IPS DF 6.9 (cell line): ENCODE results near the gene PLCD1.

Experiments used
- DNase-seq: peaks from one replicate; pipeline ENCODE4 v3.0.0-alpha.2; 2013; ENCODE audit warnings: low read depth, low spot score
- H3K27ac ChIP-seq: one replicate; pipeline ENCODE4 v1.5.1; 2013; ENCODE audit warnings: low read length, control low read depth
- H3K27me3 ChIP-seq: 2 replicates; pipeline ENCODE4 v1.6.1; 2013; ENCODE audit warnings: mild to moderate bottlenecking, low read length; ENCODE audit not compliant: control insufficient read depth, insufficient read depth
- H3K36me3 ChIP-seq: 2 replicates; pipeline ENCODE4 v1.6.1; 2013; ENCODE audit warnings: low read length; ENCODE audit not compliant: control insufficient read depth, insufficient read depth
- H3K4me1 ChIP-seq: 2 replicates; pipeline ENCODE4 v1.6.1; 2013; ENCODE audit warnings: low read length; ENCODE audit not compliant: control insufficient read depth, insufficient read depth
- H3K4me3 ChIP-seq: 2 replicates; pipeline ENCODE4 v1.5.1; 2013; ENCODE audit warnings: mild to moderate bottlenecking, low read length
- H3K9me3 ChIP-seq: 2 replicates; pipeline ENCODE4 v1.6.1; 2013; ENCODE audit warnings: low read length, inconsistent platforms; ENCODE audit not compliant: control insufficient read depth, insufficient read depth
- WGBS: extraction: QIAGEN DNeasy Blood & Tissue Kit; methylation state at CpG from one replicate; pipeline ENCODE4 v1.1.7; 2013; ENCODE audit warnings: mixed read lengths, missing lambda C conversion rate; ENCODE audit not compliant: insufficient read length, insufficient coverage; 5-methylcytosine and 5-hydroxymethylcytosine counted together

The PLCD1 gene

DNA sequence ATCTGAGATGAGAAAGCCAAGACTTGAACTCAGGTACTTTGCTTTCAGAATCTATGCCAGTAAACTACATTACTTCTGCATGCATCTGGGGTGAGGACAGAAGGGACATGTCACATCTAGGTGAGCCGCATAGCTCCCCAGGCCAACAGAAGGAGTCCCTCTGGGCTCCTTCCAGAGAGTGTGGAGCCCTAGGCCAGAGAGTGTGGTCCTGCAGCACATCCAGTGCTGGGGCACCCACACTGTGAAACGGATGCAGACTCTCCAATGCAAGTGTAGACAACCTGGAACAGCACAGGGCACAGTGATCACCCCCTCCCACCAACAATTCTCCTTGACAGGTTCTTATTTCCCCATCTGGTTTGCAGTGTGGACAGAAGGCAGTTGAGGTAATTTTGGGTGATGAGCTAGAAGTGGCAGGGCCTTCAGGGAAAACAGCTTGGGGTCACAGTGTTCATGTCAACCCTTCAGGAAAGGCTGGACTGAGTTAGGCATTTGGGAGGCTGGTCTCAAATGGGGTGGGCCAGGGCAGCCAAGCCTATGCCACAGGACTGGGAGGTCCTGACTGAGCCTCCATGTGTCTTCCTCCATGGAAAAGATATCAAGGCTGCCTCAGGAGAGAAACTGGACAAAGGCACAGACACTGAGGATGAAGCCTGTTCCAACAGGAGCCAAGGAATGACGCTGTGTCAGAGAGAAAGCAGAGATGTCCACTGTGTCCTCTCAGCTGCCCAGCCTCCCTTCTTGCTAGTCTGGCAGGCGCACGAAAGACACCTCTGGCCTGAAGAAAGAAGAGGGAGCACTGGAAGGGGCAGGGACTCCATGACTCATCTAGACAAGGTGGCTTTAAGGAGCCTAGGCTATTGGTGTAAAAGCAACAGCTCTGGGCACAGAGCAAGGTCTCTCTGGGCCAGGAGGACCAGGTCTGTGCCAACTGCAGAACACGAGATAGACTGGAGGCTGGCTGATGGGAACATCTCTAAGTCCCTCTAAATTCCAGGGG is 1.7 kb downstream of the PLCD1 start:
- no CpG with 5 or more reads among the region's 6 CpGs for WGBS
- Histone ChIP-seq H3K4me1 (peaks cover 7% of the 10 kb centered on the region; the same call in 1 of the 2 replicates), H3K27ac (no peak overlapping the region), H3K36me3 (no peaks in the 10 kb centered on the region), H3K27me3 (peaks cover 20% of the 10 kb centered on the region; the same call in 1 of the 2 replicates), H3K9me3 (no peaks in the 10 kb centered on the region), H3K4me3 (no peak overlapping the region)
- DNase-seq, result no peak

DNA sequence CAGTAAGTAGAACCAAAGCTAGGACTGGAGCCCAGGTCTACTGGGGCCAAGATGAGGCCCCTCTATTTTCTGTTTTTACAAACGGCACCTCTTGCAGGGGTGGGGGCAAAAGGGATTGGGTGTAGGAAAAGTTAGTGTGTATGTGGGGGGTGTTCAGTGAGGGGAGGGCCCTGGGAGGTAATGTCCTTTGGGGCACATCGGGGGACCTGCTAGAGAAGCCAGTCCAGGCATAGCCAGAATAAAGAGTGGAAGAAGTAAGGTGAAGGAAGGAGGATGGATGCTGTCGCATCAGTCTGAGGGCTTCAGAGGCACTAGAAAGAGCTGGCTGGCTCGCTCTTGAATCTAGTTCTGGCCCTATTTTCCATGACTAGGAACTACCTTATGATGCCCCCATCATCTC is 2.6 kb downstream of the PLCD1 start:
- no CpG with 5 or more reads among the region's 4 CpGs for WGBS
- Histone ChIP-seq H3K27me3 (peaks cover 20% of the 10 kb centered on the region; the same call in 1 of the 2 replicates), H3K9me3 (no peaks in the 10 kb centered on the region), H3K36me3 (no peaks in the 10 kb centered on the region), H3K27ac (no peak overlapping the region), H3K4me1 (peaks cover 7% of the 10 kb centered on the region; the same call in 1 of the 2 replicates), H3K4me3 (no peak overlapping the region)
- DNase-seq, result no peak

DNA sequence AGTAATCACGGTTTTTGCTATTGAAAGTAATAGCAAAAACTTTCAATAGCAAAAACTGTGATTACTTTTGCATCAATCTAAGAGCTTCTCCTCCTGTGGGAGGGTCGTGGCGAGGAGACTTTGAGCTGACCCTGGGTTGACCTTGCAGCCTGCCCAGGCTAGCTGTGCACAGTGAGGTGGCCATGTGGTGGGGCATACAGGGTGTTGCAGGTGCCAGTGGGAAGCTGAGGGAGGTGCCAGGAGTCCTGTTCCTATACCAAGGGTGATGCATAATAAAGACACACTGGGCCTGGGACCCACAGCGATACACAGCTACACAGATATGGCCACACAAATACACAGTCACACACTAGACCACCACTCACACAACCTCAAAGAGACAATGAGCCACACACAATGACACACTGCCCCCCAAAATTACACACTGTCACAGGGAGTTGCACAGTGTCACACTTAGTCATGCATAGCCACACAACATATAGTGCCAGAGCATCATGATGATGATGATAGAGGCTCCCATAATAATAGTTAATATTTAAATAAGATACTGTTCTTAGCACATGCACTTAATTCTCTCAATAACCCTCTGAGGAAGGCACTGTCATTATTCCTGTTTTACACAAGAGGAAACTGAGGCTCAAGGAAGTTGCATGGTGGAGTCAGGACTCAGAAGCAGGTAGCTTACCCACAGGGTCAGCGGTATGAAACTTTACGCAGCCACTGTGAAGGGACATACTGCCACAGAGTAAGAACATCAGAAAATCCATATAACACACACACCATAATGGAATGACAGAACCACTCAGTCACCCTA is 6.3 kb downstream of the PLCD1 start:
- Histone ChIP-seq H3K4me1 (0 out of 2 replicates have a peak, but pooled peaks cover 2% of the 10 kb centered on the region), H3K27ac (no peak overlapping the region)

DNA sequence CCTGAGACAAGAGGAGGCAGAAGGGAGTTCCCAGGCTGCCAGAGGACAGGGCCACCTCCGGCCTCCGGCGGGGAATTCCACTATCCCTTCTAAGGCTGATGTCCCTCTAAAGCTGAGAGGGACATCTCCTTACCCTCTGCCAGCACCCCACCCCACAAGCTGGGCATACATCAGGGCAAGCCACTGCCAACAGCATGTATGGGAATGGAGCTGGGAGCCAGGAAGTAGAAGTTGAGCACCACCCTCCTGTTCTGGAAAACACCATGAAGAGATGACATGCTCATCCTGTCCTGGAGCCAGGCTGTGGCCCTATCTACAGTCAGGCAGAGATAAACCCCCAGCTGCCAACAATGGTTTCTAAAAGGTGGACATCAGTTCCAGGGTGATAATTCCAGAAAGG is 7.1 kb downstream of the PLCD1 start:
- H3K4me3 ChIP-seq, result no peak overlapping the region
- H3K4me1 ChIP-seq, result 0 out of 2 replicates have a peak, but pooled peaks cover 2% of the 10 kb centered on the region
- no peak overlapping the region for H3K27ac ChIP-seq
- no peaks in the 10 kb centered on the region for H3K36me3 ChIP-seq
- H3K27me3 ChIP-seq, result no peaks in the 10 kb centered on the region; the same call in 1 of the 2 replicates
- no peaks in the 10 kb centered on the region for H3K9me3 ChIP-seq
- no CpG with 5 or more reads among the region's 3 CpGs for WGBS
- no peak for DNase-seq

More for the DNA sequence above, 6.3 kb downstream of the PLCD1 start:
- no peak overlapping the region for H3K4me3 ChIP-seq
- peaks cover 5% of the 10 kb centered on the region; the same call in 1 of the 2 replicates for H3K27me3 ChIP-seq
- no peaks in the 10 kb centered on the region for H3K9me3 ChIP-seq
- no CpG with 5 or more reads among the region's 6 CpGs for WGBS
- H3K36me3 ChIP-seq, result no peaks in the 10 kb centered on the region
- DNase-seq, result no peak

DNA sequence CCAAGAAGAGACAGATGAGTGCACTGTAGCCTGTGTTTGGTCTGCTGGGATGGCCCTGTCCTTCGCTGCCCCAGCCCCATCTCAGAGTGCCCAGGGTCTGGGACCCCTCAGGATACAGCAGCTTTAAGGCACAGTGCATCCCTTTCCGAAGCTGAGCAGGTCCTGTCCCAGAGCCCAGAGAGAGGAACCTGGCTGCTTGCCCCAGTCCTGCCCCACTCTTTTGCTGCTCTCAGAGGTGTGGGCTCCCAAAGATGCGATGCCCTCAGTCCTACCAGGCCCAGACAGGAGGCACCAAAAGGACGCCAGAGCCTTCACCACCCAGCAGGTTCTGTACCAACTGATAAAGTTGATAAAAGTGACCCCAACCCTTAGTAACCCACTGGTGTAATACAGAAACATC is 8.2 kb downstream of the PLCD1 start:
- no CpG with 5 or more reads among the region's 4 CpGs for WGBS
- Histone ChIP-seq H3K36me3 (peaks cover 3% of the 10 kb centered on the region; the same call in 1 of the 2 replicates), H3K4me3 (no peak overlapping the region), H3K27me3 (no peaks in the 10 kb centered on the region), H3K4me1 (0 out of 2 replicates have a peak, but pooled peaks cover 2% of the 10 kb centered on the region), H3K9me3 (no peaks in the 10 kb centered on the region), H3K27ac (no peak overlapping the region)
- no peak for DNase-seq

DNA sequence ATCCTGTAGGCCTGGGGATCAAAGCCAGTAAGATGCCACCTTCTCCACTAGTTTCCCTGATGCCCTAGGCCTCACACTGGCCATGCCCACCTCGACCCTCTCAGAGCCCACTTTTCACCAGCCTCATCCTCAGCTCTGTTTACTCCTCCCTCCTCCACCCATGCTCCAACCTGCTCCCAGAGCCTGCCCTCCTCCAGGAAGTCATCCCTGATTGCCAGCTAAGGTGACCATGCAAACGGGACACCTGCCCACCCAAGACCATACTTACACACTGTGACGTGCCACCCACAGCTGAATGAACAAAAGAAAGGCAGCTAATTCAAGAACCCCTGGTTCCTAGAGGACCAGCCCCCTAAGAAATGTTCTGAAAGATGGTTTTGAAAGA is 9.1 kb downstream of the PLCD1 start:
- H3K27me3 ChIP-seq, result no peaks in the 10 kb centered on the region
- peaks cover 3% of the 10 kb centered on the region; the same call in 1 of the 2 replicates for H3K36me3 ChIP-seq
- no peak overlapping the region for H3K4me3 ChIP-seq
- H3K9me3 ChIP-seq, result no peaks in the 10 kb centered on the region
- no peak overlapping the region for H3K27ac ChIP-seq
- H3K4me1 ChIP-seq, result 0 out of 2 replicates have a peak, but pooled peaks cover 2% of the 10 kb centered on the region
- DNase-seq, result no peak
- no CpG with 5 or more reads among the region's 3 CpGs for WGBS

DNA sequence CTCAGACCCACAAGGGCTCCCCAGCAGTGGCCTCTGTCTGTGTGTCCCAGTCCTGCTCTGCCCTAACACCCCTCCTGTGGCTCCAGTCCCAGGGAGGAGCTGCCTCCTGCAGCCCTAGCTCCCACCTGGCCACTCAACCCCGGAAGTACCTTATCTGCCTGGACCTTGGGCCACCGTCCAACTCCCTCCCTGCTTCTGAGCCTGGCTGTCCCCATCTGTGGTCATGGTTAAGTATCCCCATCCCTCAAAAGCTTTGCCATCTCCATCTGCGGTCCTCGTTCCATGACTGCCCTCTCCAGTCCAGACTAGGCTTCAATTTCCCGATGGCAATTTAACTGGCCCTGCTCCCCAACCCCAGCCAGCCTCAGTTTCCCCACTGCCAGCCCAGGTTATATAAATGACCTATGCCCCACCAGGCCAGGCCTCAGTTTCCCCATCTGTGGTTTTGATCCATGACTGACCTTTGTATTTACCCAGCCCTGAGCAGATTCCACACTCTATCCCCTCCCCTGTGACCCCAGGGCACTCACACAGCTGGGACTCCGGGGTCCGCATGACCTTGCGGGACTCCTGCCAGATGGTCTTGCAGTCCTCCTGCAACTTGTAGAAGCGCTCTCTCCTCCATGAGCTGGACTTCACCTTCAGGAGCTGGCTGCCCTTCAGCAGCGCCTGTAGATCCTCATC is 9.6 kb downstream of the PLCD1 start:
- peaks cover 3% of the 10 kb centered on the region; the same call in 1 of the 2 replicates for H3K36me3 ChIP-seq
- no peak overlapping the region for H3K27ac ChIP-seq
- H3K9me3 ChIP-seq, result no peaks in the 10 kb centered on the region
- no peaks in the 10 kb centered on the region for H3K27me3 ChIP-seq
- WGBS, result no CpG with 5 or more reads among the region's 10 CpGs
- 0 out of 2 replicates have a peak, but pooled peaks cover 2% of the 10 kb centered on the region for H3K4me1 ChIP-seq
- no peak overlapping the region for H3K4me3 ChIP-seq
- DNase-seq, result no peak

DNA sequence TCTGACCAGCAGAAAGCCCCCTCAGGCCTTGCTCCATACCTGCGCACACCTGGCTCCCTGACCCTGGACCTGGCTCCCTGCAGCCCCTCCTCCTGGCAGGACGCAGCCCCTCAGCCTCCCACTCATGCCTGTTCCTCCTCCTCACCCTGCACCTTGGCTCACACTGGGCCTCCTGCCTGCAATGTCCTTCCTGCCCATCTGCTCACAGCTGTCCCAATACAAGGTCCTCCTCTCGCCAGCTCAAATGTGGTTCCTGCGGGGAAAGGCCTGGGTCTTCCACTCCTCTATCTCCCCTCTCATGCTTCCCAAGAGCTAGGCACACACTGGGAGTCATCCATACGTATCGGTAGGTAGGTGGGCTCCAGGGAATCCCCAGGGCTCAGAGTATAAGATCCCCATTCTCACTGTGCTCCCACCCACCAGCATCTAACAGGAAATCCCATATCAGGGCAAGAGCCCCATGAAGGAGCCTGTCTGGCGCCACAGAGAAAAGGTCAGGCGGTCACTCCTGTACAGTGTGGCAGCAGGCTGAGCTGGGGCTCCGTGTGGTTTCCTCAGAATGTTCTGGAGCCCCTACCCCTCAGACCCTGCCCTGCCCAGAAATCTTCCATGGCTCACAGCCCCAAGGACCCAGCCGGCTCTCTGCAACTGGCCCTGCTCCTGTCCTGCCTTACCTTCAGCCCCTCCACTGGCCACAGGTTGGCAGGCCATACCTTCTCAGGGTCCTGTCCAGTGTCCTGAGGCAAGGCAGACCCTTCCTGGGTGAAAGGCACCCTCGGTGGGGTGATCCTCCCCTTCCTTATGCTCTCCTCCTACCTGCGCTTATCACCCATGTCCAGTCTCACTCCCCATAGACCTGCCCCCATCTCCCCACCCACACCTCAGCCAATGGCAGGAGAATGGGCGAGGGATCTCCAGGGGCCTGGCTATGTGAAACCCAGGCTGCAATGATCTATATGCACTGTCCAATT is 10.9 kb downstream of the PLCD1 start:
- peaks cover 3% of the 10 kb centered on the region; the same call in 1 of the 2 replicates for H3K36me3 ChIP-seq
- H3K4me1 ChIP-seq, result 0 out of 2 replicates have a peak, but pooled peaks cover under 1% of the 10 kb centered on the region
- no CpG with 5 or more reads among the region's 13 CpGs for WGBS
- H3K4me3 ChIP-seq, result no peak overlapping the region
- no peak for DNase-seq
- H3K27me3 ChIP-seq, result no peaks in the 10 kb centered on the region
- no peak overlapping the region for H3K27ac ChIP-seq
- H3K9me3 ChIP-seq, result no peaks in the 10 kb centered on the region
